GM19324 (cell line): Measurements from ENCODE around the gene IKZF3.
"Not testable (repeated sequence)": the region's sequence is repeated elsewhere in the genome, so short reads cannot be mapped to it uniquely, and the experiment has no call there.

Source experiments
- ATAC-seq: cut with Tn5 transposase; IDR thresholded peaks from one replicate; pipeline ENCODE4 v1.9.1; 2021; ENCODE audit warnings: mild to moderate bottlenecking, moderate library complexity; ENCODE audit not compliant: unreplicated experiment, low FRiP score

IKZF3 gene

GRCh38 chr17:39863918-39864746 is at the start of gene IKZF3:
Gene IKZF3, minus strand, starts transcription at chr17:39864312. Its CDS starts 186 bp downstream, at chr17:39864126.
- ATAC-seq = no peak

- no peak for ATAC-seq
Measured at GRCh38 chr17:39908789-39909352, 44.8 kb upstream of the IKZF3 start.

DNA sequence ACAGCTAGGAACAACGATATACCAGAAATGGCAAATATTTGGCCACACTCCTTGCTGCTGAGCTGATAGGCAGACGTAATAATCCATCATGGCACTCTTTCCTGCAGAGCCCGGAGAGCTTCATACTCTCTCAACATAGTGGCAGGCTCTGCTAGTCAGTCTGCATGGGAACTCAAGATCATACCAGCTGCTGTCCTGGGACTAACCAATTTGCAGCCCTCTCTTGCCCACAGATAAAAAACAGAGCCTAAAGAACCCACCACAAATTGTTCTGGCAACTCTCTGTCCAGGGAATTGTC is 40.8 kb upstream of the IKZF3 start:
- ATAC-seq = no peak

GRCh38 chr17:39903158-39903884 is 39.2 kb upstream of the IKZF3 start:
- no peak for ATAC-seq

GRCh38 chr17:39902027-39902426 is 37.9 kb upstream of the IKZF3 start:
- ATAC-seq = not testable (repeated sequence)

DNA sequence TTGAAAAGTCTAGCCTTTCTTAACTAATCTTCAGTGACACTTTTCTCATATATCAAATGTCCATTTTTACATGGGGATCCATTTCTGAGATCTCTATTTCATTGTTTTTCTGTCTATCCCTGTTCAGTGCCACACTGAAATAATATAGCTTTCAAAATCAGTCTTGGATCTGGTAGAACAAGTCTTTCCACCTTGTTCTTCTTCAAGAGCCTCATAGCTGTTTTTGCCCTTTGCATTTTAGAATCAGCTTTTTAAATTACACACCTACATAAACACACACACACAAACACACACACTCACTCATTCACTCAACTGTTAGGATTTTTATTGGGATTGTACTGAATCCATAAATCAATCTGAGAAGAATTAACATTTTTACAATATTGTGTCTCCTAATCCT is 35.1 kb upstream of the IKZF3 start:
- no peak for ATAC-seq

- ATAC-seq = no peak
Measured at GRCh38 chr17:39898088-39898487, 34.0 kb upstream of the IKZF3 start.

DNA sequence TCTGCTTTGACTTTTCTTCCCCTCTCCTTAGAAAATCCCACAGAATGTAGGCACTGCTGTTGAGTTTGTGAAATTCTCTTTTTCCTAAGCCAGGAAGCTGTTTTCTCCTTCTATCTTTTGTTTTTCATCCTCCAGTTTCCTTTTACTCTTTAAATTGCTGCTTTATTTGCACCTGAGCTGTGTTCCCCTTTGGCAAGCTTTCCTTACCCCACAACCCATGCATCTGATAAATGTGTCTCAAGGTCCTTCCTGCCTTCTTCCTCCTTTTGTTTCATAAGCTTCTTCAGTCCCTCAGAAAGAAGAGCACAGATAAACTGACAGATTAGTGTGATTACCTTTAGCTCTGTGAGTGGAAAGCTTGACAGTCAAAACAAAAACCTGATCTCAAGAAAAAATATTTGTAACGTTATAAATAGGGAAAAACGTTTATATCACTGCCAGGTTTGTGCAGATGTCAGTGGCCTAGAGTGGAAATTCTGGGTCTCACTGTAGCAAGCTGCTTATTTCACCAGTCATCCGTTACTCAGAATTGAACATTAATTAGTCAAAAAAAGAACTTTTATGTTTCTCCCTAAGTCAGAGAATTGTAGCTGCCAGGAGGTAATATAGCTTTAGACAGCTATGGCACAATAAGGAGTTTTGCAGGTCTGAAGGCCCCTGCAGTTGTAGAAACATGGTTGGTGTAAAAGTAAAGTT is 30.7 kb upstream of the IKZF3 start:
- no peak for ATAC-seq

DNA sequence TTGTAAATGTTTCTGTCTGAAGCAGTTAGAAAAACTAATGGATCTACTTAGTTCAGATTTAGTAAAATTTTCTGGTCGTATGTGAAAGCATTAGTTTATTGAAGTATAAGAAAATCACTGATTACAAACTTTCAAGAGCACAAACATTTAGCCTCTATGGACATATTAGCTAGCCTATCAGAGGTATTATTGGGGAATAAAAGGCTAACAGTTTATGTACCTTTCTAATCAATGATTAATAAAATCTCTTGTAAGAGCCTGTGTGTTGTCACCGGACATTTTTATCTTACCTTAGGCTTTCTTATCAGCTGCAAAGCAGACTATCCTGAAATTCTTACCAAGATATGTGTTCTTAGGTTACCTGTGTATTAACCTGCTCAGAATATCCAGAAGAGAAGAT is 25.1 kb upstream of the IKZF3 start:
- no peak for ATAC-seq

DNA sequence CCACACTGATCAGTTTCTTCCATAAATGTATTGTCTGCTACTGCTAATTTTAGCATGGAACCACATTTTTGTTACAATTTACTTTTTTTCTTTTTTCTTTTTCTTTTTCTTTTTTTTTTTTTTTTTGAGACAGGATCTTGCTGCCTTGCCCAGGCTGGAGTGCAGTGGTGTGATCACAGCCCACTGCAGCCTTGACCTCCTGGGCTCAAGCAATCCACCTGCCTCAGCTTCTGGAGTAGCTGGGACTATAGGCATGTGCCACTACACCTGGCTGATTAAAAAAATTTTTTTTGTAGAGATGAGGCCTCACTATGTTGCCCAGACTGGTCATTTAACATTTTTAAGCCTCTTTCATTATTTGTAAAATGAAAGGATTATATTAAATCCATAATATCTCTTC is 23.0 kb upstream of the IKZF3 start:
- ATAC-seq = no peak

GRCh38 chr17:39886102-39886501 is 22.0 kb upstream of the IKZF3 start:
- not testable (repeated sequence) for ATAC-seq

DNA sequence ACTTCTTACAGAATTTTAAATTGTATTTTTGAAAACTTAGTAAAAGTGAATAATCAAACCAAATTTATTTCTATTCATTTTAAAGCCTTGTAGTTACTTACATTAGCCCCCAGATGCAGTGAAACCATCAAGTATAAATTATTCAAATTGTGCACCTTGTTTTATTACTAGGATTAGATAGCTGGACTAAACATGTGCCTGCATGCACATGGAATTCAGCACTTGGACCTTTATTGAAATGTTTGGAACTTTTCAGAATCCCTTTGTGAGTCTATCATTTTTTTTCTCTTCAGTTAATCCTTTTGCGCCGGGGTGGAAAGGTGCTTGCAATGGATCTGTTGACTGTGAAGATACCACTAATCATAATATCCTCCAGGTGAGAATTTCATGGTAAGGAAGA is 8.6 kb upstream of the IKZF3 start:
- no peak for ATAC-seq

DNA sequence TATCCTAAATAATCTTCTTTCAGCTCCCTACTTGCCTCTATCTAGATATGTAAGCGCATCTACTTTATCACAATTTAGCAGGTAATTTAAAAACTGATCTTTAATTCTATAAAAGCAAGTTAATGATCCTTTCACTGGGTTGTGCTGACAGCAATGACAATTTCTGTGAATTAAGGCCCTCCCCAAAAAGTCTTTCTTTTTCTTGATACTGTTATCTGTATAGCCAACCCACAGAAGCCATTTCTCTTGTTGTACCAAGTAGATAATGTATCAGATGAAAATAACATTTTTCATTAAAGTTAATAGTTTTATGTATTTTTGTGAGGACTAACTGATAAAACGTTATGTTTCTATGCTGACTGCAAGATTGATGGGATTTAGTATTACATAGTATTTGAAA is 7.7 kb upstream of the IKZF3 start:
- no peak for ATAC-seq

- ATAC-seq = no peak
Measured at GRCh38 chr17:39870776-39871175, 6.7 kb upstream of the IKZF3 start.

DNA sequence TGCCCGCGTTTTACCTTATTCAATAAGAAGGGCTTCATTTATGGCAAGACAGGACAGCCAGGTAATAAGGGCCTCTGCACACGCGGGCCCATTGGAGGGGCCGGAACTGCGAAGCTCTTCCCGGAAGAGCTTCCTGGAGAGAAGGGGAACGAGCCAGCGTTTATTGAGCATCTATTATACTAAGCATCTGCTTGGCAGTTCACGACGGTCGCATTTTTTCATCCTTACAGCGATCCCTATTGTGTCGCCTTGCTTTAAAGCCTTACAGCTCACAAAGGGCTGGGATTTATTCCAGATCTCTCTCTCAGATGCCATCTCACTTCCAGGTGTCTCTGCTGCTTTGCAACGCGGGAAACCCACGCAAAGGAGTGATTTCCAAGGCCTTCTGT is 4.4 kb upstream of the IKZF3 start:
- ATAC-seq = no peak

DNA sequence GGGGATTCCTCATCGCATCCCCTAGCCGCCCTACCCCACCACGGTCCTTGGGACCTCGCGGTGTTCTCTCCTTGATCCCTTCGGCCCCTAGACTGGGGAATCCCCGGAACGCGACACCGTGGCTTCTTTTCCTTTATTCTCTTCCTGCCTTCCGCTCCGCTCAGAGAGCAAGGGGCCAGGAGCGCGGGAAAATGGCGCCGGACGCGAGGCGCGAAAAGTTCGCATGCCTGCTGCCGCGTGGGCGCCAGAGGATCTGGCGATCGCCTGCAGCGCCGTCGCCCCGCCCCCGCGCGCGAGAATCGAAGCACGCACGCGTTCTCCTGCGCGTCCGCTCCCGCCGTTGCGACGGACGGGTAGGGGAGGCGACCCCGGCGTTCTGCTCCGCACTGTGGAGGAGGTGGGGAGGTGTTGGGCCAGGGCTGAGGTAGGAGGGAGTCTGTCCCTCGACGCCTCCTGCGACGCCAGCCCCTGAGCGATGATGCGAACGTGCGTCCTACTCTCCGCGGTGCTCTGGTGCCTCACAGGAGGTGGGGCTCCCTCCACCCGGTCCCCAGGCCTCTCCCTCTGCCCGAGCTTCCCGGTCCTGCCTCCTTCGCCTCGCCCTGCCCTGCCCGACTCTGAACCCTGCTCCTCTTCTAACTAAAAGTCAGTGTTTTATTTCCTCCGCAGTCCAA is 3.9 kb upstream of the IKZF3 start, which contains the start of gene ZPBP2:
Gene ZPBP2 (plus strand): TSS at position 323 of the 674 bp plus-strand sequence. CDS start 153 bp downstream, at position 476.
- no peak for ATAC-seq

- ATAC-seq = peak; percentile 56
Measured at GRCh38 chr17:39867084-39867879, 3.2 kb upstream of the IKZF3 start.

DNA sequence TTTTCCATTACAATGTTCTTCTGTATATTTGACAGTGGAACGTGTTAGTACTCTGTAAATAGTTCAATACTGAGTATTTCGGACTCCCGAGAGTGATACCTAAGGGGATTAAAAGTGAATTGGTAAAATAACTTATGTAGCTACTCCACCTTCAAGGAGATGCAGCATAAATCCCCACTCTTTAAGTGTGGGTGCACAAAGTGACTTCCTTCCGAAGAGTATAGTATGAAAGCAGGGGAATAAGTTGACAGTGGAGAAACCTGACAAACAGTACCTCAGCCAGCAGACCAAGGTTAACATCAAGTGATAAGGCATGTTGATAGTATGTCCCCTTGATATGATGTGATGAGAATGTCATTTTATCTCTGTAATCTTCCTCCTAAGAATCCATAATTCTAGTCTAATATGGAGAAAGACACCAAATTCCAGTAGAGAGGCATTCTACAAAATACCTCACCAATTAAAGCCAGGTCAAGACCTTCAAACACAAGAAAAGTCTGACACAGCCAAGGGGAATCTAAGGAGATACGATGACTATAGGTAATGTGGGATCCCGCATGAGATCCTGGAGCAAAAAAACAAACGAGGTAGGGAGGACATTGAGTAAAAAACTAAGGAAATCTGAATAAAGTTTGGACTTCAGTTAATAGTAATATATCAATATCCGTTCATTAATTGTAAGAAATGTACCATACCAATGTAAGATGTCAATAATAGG is 2.1 kb upstream of the IKZF3 start:
- ATAC-seq = no peak
